Ishikawa (cell line): ENCODE measurements around the gene F2.

ENCODE experiments used
- CREB1 ChIP-seq: IDR thresholded peaks from 2 replicates; pipeline ENCODE4 v1.6.1; 2012; ENCODE audit warnings: low read depth
- EP300 ChIP-seq: IDR thresholded peaks from 2 replicates; pipeline ENCODE4 v1.6.1; 2012; ENCODE audit warnings: borderline replicate concordance
- NFIC ChIP-seq: IDR thresholded peaks from 2 replicates; pipeline ENCODE4 v1.6.1; 2012
- RAD21 ChIP-seq: IDR thresholded peaks from 2 replicates; pipeline ENCODE4 v1.6.1; 2012; ENCODE audit warnings: low read depth
- YY1 ChIP-seq: IDR thresholded peaks from 2 replicates; pipeline ENCODE4 v1.6.1; 2012; ENCODE audit warnings: low read depth
- TF ChIP-seq, protein P1 (sequence below): IDR thresholded peaks from 2 replicates; pipeline ENCODE4 v1.6.1; 2012; ENCODE audit warnings: low read depth, mild to moderate bottlenecking
- TF ChIP-seq, protein P2 (sequence below): IDR thresholded peaks from 2 replicates; pipeline ENCODE4 v1.6.1; 2012
- TF ChIP-seq, protein P3 (sequence below): IDR thresholded peaks from 2 replicates; pipeline ENCODE4 v1.6.1; 2012

DNA sequence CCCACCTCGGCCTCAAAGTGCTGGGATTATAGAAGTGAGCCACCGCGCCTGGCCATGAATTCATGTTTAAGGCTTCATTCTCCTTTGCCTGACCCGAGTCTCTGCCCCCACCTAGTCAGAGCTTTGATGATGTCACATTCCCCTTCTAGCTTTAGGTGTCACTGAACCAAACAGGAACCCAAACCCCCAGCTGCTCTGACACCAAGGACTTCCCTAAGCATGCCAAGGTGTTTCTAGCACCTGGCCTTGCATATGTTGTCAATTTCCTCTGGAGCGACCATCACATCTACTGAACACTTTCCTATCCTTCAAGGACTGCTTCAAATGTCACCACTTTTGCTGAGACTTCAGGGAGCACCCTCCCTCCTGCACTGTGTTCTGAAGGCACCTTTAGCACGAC lies 2.3 kb downstream of the F2 start:
- TF ChIP-seq, protein P1, sequence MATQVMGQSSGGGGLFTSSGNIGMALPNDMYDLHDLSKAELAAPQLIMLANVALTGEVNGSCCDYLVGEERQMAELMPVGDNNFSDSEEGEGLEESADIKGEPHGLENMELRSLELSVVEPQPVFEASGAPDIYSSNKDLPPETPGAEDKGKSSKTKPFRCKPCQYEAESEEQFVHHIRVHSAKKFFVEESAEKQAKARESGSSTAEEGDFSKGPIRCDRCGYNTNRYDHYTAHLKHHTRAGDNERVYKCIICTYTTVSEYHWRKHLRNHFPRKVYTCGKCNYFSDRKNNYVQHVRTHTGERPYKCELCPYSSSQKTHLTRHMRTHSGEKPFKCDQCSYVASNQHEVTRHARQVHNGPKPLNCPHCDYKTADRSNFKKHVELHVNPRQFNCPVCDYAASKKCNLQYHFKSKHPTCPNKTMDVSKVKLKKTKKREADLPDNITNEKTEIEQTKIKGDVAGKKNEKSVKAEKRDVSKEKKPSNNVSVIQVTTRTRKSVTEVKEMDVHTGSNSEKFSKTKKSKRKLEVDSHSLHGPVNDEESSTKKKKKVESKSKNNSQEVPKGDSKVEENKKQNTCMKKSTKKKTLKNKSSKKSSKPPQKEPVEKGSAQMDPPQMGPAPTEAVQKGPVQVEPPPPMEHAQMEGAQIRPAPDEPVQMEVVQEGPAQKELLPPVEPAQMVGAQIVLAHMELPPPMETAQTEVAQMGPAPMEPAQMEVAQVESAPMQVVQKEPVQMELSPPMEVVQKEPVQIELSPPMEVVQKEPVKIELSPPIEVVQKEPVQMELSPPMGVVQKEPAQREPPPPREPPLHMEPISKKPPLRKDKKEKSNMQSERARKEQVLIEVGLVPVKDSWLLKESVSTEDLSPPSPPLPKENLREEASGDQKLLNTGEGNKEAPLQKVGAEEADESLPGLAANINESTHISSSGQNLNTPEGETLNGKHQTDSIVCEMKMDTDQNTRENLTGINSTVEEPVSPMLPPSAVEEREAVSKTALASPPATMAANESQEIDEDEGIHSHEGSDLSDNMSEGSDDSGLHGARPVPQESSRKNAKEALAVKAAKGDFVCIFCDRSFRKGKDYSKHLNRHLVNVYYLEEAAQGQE: no peak
- TF ChIP-seq, protein P2, sequence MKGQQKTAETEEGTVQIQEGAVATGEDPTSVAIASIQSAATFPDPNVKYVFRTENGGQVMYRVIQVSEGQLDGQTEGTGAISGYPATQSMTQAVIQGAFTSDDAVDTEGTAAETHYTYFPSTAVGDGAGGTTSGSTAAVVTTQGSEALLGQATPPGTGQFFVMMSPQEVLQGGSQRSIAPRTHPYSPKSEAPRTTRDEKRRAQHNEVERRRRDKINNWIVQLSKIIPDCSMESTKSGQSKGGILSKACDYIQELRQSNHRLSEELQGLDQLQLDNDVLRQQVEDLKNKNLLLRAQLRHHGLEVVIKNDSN: no peak
- TF ChIP-seq RAD21 (no peak), CREB1 (no peak), YY1 (no peak), NFIC (no peak), EP300 (no peak)
- TF ChIP-seq, protein P3, sequence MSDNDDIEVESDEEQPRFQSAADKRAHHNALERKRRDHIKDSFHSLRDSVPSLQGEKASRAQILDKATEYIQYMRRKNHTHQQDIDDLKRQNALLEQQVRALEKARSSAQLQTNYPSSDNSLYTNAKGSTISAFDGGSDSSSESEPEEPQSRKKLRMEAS: no peak
